CD4-positive, alpha-beta T cell treated with Interleukin-6 for 4 hours (primary cell): Measurements from ENCODE around the gene SLC25A13.
A peak's percentile ranks its signal among the peaks of the same experiment; 100 is the strongest.
"Not testable (repeated sequence)": the region's sequence is repeated elsewhere in the genome, so short reads cannot be mapped to it uniquely, and the experiment has no call there.

Experiments used
- DNase-seq: peaks from one replicate; pipeline ENCODE4 v3.0.0-alpha.2; 2020; ENCODE audit warnings: mixed read lengths

SLC25A13 gene

DNA sequence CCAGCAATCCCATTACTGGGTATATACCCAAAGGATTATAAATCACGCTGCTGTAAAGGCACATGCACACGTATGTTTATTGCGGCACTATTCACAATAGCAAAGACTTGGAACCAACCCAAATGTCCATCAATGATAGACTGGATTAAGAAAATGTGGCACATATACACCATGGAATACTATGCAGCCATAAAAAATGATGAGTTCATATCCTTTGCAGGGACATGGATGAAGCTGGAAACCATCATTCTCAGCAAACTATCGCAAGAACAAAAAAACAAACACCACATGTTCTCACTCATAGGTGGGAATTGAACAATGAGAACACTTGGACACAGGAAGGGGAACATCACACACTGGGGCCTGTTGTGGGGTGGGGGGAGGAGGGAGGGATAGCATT is 28.0 kb downstream of the SLC25A13 start:
- not testable (repeated sequence) for DNase-seq

DNA sequence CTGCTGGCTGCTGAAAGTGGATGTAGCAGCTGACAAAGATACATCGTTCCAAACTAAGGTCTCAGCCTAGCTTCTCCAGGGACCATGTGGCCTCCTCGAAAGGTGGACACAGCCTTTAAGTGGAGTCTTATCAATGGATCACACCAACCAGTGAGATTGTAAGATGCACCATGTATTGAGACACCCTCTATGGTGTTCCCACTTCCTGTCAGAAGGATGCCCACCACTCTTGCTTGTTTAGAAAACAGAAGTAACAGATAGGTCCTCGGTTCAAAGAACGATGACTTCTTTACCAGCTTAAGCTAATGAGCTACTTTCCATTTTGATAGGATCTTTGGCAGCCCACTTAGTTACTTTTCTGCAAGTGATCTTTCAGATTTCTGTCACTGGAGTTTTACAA is 34.3 kb downstream of the SLC25A13 start:
- DNase-seq = no peak

DNA sequence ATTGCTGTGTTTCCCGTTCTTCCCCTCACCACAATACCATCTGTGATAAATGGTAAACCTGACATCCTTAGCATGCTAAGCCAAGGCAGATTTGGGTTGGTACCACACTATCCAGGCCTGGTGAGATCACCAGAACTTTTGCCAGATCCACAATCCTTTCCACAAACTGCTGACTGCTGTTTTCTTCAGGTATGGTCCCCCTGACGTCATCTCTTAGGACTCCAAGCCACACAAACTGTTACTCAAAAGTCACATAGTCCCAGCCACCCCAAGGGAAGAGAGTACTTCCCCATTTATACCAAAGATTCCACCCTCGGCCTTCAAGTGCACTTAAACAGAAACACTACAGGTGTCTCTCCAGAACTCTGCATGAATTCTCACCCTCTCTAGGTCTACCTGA is 34.8 kb downstream of the SLC25A13 start:
- no peak for DNase-seq

DNA sequence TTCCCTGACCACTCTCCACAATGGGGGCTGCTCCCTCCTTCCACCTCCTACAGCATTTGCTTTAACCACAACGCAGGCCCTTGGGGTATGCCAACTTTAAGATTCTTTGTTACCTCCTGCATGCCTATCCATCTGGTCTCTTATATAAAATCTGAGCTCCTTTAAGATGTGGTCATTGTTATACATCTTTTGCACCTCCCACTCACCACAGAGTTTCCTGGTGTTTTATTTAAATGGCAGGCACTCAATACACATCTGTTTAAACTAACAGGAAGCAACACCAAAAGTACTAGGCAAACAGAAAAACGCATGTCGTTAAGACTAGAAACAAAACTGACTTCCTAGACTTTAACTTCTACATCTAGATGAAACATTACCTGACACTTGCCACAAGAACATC is 36.3 kb downstream of the SLC25A13 start:
- DNase-seq = peak; percentile 21

DNA sequence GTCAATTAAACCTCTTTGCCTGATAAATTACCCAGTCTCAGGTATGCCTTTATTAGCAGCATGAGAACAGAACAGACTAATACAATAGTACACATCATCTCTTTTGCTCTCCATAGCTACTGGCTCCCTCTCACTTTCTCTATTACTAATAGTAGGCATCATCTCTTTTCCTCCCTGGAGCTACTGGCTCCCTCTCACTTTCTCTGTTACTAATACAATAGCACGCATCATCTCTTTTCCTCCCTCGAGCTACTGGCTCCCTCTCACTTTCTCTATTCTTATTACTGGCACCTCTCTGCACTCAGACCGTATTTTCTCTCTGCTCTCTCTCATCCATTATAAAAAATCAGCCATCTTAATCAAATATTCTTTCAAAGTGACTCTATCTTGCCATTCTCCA is 37.1 kb downstream of the SLC25A13 start:
- no peak for DNase-seq

DNA sequence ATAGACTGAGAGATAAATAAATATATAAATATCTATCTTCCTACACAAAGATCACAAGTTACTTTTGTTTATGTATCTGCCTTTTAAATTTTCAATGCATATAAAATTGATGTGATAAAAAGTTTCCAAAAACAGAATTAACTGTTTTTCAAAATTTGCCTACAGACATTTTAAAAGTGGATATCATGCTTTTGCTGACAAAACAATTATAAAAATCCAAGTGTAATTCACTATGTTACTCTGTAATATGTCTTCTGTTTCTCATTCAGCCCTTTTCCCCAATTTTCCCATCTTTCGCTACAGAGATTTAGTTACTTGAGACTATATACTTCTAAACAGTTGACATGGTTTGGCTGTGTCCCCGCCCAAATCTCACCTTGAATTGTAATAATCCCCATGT is 37.7 kb downstream of the SLC25A13 start:
- DNase-seq = no peak

DNA sequence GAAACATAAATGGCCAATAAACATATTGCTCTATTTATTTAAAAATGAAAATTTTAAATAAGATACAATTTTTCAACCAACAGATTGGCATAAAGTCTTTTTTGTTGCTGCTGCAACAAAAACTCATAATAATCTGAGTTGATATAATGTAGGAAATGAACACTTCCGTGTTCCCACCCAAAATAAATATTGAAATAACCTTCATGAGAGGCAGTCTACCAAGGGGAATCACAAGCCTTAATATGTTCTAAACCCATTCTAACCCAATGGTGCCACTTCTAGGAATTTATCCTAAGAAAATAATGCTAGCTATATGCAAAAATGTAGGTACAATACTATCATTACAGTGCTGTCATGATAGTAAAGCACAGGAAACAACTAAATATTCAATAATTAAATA is 39.1 kb downstream of the SLC25A13 start:
- no peak for DNase-seq

DNA sequence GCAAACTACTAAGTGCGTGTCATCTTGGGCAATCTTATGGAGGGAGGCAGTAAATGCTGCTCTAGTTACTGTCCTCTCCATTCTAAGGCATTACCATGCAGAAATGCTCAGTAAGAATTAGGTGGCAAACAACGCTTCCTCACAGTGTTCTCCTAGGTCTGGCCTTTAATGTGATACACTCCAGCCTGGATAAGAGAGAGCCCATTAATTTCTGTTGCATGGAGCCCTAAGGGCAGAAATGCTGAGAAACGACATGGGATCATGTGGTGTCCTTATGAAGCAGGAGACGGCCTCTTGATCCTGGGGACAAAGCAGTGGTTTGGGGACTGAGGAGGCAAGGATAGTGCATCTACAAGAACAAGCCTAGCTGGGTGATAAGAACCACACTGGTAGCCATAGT is 44.0 kb downstream of the SLC25A13 start:
- no peak for DNase-seq

DNA sequence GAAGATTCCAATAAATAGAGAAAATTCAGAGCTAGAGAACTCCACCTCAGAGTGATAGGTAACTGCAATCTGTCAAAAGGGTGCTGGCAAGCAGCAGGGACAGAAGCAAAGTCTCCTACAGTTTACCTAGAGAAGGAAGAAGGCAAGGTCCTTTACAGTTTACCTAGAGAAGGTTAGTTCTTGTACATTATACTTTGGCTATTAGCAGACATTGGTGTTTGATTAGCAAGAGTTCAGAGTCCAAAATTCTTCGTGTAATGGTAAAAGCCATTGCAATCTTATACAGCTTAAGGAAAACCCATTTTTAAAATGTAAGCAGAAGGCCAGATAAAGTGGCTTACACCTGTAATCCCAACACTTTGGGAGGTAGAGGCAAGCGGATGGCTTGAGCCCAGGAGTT is 45.9 kb downstream of the SLC25A13 start:
- no peak for DNase-seq

DNA sequence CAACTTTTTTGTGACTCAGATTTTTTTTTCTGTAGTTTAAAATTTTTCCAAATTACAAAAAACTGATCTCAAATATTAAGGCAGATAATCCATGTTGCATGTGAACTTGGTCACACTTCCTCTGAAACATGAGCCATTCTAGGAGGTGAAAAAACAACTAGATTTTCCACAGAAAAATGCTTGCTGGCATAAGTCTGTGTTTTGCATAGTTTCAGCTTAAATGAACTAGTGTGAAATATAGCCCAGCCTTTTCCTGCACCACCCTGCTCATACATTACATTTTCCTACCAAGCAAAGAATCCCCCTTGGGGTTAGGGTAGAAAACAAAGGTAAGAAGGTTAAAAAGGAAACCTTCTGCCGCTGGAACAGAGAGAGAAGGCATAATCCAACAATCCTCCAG is 48.2 kb downstream of the SLC25A13 start:
- no peak for DNase-seq

DNA sequence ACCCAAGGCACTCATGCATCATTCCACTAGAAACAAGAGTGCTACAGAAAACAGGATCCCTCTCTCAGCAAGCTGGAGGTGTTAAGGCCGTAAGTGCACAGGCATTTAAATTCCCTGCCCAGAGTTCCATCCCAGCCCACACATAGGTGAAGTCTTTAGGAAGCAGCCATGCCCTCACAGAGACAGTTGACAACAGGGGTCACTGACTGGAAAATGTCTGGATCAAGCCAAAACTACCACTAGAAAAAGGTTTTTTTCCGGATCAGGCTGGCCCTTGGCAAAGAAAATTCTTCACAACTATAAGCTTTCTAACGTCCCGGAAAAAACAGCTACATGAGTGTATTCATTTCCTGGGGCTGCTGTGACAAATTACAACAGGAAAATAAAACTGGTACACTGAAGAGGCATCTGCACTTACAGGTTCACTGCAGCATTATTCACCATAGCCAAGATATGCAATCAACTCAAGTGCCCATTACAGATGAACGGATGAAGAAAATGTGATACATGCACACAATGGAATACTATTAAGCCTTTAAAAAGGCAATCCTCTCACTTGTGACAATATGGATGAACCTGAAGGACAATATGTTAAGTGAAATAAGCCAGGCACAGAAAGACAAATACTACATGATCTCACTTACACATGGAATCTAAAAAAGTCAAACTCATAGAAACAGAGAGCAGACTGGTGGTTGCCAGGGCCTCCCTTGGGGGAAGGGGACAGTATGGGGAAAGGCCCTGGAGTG is 52.5 kb downstream of the SLC25A13 start:
- no peak for DNase-seq

DNA sequence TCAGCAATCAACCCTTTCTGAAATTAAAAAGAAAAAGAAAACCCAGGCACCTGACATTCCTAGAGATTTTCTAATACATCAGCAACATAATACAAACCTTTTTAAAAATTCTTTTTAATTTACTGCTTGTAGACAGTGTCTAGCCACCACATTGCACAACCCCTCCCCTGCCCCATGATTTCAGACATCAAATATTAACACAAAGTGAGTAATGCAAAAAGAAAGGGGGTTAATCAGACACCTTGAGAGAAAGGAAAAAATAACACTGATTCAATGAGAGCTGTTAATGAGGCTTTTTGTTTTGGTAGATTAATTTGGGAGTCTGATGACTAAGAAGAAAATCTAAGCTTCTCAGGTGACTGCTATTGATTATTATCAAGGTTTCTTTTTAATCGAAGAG is 55.3 kb downstream of the SLC25A13 start:
- no peak for DNase-seq

DNA sequence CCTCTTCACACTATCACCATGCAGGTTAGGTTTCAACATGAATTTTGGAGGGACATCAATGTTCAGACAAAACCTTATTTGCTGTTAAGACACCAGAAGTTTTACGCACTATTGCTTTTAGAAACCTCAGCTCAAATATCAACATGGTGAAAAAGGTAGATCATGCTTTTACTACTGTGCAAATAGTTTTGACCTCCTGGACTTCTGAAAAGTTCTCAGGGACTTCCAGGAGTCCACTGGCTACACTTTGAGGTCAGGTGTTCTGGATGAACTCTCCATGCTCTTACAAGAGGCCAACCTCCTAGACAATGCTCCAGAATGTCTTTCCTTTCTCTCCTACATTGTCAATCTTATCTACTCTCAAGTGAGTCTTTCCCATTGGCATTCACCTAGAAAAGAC is 55.9 kb downstream of the SLC25A13 start:
- no peak for DNase-seq

DNA sequence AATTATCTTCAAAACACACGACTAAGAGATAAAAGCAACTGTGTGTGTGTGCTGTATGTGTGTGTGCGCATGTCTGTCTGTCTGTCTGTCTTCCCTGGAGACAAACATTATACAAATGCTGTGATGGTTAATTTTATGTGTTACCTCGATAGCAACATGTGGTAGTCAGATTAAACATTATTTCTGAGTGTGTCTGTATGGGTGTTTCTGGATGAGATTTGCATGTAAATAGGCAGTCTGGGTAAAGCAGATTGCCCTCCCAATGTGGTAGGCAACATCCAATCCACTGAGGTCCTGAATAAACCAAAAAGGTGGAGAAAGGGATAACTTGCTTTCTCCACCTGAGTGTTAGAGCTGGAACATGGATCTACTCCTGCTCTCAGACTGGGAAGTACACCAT is 67.9 kb downstream of the SLC25A13 start:
- DNase-seq = no peak

DNA sequence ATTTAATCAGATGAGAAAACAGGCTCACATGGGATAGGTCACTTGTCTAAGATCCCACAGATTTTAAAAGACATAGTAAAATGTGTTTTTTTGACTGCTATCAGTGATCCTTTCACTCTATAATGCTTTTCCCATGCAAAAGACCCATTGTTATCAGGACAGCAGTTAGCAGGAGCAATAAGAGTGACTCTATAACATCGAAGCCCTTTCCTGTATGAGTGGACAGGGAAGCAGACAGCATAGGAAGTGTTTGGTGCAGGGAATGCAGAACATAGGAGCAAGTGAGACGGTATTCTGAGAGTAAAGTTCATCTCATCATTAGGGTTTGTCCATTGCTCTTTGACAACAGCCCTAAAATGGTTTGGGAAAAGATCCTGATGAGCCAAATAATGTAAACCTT is 68.5 kb downstream of the SLC25A13 start:
- DNase-seq = no peak

DNA sequence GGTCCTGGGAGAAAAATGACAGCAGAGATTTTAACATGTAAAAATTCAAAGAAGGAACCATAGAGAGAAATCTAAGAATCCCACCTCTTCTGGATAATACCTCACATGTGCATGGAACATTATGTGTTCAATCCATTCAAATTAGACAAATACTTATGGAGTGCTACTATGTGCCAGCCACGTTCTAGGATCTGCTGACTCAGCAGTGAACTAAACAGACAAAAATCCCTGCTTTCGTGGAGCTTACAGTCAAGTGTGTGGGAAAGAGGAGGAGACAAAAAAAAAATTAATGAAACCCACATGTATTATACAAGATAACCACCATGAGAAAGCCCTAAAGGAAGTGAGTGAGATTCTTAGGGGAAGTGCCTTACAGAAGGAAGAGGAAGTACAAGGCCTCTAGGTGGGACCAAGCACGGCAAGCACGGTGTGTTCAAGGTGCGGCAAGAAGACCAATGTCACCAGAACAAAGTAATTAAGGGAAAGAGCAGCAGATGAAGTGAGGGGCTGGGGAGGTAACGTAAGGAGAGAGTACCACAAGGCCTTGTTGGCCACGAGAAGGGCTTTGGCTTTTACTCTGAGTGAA is 71.0 kb downstream of the SLC25A13 start:
- DNase-seq = no peak

DNA sequence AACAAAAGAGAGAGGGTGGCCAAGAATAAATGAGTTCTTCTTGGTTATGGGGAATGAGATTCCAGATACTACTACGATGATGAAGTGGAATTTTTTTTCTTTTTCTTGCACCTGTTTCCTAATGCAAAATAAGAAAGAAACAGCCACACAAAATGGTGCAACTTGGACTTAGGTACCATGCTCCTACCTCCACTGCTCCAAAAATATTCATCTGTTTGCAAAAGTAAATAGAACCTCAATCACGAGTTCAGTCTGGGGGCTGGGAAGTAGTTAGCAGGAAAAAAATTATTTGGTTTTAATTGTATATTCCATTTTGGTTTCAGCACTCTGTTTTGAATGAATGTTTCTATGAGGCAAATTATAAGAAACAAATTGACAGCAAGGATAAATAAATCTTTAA is 73.5 kb downstream of the SLC25A13 start:
- no peak for DNase-seq

DNA sequence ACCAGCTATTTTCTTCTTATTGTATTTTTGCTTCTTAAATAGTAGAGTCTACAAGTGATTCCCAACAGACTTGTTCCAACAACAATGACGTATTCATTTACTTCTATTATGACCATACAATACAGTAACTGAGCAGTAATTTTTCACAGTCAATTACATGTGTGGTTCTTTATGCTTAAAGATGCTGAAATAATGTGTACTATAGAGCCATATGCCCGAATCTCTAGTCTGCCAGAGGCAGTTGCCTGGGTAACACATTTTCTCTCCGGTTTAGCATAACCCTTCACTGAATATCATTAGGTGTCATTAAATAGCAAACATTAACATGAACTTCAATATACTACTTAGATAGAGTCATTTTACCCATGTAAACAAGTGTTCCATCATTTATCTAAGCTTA is 75.0 kb downstream of the SLC25A13 start:
- DNase-seq = no peak

DNA sequence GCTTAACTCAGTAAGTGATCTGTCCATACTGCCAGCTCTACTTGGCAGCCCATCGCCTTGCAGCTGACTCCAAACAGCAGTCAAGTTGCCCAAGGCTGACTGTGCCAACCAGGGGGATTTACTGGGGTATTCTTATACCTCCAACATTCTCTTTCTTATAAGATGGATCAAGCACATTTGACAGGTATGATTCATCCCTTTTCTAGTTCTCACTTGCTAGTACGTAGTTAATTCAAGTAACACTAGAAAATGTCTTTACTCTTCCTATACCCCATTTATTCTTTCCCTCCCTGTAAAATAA is 77.0 kb downstream of the SLC25A13 start:
- DNase-seq = no peak

DNA sequence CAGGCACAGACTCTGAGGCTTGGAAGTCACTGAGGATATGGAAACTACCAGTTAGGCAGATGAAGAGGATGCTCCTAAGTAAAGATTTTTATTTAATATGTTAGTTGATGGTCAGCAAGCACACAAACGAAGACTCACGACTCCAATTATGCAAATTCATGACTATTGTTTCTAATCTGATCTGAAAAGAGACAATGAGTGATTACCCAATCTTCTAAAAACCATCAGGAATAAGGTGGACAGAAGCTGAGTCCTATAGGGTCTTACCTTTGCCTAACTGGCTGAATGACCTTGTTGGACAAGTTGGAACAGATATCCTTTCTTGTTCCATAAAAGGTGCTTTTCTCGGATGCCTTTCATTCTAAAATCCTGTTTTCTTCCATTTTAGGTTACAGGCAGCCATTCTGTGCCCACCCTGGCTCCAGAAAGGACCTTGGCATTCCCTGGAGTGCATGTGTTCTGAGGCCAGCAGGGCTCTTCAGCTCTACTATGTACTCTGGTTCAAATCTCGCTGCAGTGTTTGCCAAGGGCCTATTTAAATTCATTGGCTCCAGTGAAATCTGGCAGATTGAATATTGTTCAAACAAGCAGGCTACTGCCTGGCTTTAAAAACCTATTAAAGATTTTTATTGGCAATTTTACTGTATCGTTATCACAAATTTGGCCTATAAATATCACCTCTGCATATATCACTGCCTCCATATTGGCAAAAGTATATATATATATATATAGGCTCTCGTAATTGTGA is 77.5 kb downstream of the SLC25A13 start:
- no peak for DNase-seq

DNA sequence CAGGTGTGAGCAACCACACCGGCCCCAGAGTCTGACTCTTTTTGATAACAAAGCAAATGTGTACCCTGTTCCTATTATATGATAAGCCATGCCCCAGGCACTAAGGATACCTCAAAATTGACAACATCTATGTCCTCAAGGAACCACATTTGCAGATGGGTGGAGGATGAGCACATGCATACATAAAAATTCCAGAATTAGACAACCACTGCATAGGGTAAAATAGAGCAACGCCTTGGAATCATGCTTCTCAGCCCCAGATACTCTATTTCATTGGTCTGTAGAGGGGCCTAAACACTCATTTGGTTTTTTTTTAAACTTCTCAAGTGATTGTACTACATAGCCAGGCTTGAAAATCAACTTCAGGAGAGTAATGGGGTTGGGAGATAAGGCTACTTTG is 78.7 kb downstream of the SLC25A13 start:
- no peak for DNase-seq

DNA sequence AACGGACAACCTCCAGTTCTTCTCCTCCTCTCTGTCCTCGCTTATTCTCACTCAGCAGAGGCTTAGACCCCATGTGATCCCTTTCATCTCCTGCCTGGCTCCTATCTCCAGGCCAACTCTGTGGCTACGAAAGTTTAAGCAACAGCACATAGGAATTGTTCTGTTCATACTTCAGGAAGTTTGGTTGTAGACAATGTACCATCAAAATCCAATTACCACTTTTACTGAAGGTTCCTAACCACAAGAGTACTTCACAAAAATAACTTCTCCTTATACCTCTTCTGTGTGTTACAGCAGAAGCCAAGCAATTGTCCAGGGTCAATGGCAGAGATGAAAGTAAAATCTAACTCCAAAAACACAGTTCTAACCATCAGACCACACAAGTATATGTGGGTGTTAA is 80.0 kb downstream of the SLC25A13 start:
- DNase-seq = no peak

DNA sequence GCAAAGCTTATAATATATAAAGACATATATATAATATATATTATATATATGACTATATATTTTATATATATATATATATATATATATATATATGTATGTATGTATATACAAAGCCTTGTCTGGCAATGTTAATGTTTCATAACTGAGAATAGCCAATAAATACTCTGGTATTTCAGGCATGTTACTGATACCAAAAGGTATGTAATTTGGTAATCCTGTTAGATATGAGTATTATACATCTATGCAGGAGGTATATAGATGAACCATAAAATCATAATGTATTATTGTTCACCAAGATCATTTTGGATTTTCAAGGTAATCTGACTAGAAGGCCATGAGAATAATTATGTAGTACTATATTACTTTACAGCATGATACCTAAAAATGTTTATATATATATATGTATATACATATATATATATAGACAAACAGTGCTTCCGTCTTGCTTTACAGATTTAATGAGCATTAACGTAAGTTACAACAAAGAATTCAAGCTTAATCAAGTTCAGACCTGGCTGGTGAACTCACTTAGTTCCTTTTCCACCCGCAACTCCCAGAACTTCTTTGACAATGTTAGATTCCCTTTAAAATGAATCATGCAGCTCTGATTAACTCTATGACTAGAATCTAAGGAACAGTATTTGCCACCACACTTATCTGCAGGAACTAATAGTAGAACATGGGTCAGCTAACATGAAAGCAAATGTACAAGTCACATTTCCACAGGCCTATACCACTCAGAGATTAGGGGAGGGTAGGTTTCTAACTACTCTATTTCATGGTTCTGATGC is 82.7 kb downstream of the SLC25A13 start:
- no peak for DNase-seq

DNA sequence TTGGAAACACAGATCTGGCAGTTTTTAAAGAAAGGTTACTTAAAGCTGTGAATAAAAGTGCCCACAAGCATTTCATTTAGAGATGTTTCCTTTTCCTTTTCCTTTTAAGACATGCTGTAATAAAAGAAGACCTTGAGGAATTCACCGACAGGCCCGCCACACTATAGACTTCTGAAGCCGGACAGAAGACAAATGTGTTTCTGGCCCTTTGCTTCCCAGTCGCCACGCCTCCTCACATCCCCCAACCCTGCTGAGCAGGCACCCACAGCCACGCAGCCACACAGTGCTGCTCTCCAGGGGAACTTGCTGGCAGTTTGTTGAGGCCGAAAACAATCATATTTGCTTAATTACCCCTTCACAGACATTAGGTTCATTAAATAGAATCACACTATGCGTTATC is 83.4 kb downstream of the SLC25A13 start:
- DNase-seq = no peak
